NCI-H2171 treated with DMSO at 0.1 percent for 48 hours (cell line): ENCODE data around the gene RTN4IP1.
"Not testable (repeated sequence)": the region's sequence is repeated elsewhere in the genome, so short reads cannot be mapped to it uniquely, and the experiment has no call there.

Experiments
- DNase-seq: peaks from one replicate; lab custom pipeline; 2025; lab: John Stamatoyannopoulos, UW

The RTN4IP1 gene

DNA sequence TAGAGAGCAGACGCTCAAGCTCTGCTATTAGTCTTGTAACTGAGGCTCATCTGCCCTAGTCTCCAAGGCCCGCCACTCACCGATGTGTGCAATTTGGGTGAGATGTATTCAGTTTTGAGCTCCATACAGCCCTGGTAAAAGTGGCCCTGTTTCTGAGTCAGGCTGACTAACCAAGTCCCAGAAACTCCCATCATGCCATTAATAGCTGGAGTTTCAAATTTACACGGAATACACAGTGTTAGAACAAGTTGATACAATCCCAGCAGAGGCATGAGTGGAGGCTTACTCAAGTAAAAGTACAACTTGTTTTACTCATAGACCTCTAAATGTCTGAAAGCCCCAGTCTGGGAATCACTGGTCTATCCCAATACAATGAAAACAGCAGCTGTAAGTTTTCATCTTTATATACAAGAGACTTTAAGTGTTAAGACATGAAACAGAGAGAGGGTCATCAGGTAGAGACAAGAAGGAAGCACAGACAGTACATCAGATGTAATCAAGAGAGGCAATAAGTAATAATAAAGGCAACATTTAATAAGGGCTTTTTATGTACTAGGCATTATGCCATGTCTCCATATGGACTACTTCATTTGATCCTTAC lies 42.4 kb downstream of the RTN4IP1 start:
- no peak for DNase-seq

GRCh38 chr6:106581468-106581867 lies 47.8 kb downstream of the RTN4IP1 start:
- no peak for DNase-seq

DNA sequence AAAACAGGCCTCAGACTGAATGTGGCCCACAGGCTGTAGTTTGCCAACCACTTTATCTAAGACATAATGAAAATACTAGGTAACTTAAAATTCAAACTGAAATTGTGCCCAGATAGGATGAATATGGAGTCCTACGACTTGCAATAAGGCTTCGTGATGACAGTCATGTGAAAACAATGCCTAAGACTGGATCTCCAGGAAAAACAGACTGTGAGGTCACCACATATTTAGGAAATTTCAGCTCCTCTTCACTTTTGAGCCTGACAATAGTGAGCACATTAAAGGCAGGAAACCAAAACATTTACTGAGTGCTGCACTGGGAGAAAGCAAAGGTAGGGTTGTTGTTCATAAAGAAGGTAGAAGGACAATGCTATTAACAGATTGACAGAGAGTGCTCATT lies 50.0 kb downstream of the RTN4IP1 start:
- DNase-seq: no peak

- no peak for DNase-seq
Observed at GRCh38 chr6:106574741-106575458, 54.4 kb downstream of the RTN4IP1 start.

GRCh38 chr6:106572875-106573585 lies 56.3 kb downstream of the RTN4IP1 start:
- no peak for DNase-seq

- DNase-seq: no peak
Observed at GRCh38 chr6:106572436-106572835, 56.9 kb downstream of the RTN4IP1 start.

- DNase-seq: no peak
Observed at GRCh38 chr6:106569428-106569827, 59.9 kb downstream of the RTN4IP1 start.

DNA sequence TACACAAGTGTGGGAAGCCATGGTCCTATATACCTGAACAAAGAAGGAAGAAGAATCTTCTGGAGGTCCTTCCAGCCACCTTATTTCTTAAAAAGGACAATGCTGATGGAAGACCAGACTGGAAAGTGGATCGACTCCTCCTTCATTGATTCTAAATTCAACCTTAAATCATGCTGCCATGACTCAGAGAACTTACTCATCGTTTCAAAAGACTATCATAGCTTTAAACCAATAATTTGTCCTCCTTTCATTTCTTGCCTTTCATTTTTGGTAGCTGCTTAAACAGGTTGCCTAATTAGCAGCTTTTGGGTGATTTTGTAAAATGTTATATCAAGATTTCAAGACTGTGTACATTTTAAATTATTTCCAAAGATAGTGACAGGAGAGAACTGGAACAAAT lies 60.8 kb downstream of the RTN4IP1 start:
- DNase-seq: no peak

DNA sequence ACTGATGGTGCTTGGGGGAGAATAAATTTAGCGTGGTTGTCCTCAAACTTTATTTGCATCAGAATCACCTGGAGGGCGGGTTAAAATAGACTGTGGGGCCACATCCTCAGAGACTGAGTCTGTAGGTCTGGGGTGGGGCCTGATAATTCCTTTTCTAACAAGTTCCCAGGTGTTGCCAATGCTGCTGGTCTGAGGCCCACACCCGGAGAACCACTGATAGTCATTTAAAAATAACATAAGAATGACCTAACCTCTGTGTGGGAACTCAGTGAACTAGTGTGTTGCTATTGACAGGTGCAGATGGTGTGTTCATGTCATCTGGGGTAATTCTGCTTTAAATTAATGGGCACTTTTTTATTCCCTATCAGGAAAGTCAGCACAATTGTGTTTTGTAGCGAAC lies 64.8 kb downstream of the RTN4IP1 start:
- no peak for DNase-seq

DNA sequence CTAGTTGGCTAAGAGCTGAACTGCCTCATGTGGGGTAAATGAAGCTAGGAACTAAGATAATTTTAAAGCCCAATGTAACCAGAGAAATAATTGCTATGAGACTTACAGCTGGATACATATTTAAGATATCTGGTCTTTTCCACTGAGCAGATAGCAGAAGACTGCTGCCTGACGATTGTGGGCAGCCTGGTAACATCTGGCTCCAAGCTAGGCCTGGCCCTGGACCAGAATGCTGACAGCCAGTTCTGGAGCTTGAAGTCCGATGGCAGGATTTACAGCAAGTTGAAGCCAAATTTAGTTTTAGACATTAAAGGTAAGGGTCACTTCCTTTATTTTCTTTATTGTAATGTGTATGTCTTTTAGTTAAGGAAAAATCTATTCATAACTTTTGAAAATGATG lies 65.7 kb downstream of the RTN4IP1 start:
- DNase-seq: no peak

GRCh38 chr6:106561686-106562405 lies 67.5 kb downstream of the RTN4IP1 start:
- no peak for DNase-seq

DNA sequence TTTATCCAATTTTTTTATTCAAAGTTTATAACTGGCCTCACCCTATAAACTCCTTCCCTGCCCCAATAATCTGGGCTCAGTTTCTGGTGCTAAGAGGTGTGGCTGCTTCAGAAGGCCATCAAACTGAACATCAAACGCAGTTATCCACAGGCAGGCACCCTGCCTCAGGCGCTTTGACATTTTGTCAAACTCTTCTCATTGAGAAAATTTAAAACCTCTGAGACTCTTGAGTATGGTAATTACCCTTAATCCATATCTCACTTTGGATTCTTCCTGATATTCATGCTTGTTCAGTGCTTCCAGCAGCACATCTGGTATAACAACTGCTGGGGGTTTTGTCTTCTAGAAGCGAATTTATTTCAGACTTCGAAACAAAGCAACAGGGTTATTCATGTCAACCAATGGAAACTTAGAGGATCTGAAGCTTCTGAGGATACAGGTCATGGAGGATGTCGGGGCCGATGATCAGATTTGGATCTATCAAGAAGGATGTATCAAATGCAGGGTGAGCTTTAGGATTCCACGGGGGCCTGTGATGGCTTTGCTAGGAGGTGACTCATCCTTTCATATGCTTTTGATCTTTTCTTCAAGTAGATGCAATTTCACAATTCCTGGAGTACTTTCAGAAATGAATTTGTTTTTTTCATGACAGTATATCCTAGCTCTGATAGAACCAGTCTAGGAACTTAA lies 68.2 kb downstream of the RTN4IP1 start:
- DNase-seq: no peak

DNA sequence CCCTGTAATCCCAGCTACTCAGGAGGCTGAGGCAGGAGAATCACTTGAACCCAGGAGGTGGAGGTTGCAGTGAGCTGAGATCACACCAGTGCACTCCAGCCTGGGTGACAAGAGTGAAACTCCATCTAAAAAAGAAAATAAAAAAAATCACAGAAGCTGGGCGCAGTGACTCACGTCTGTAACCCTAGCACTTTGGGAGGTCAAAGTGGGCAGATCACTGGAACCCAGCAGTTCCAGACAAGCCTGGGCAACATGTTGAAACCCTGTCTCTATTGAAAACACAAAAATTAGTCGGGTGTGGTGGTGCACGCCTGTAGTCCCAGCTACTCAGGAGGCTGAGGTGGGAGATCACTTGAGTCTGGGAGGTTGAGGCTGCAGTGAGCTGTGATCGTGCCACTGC lies 69.6 kb downstream of the RTN4IP1 start:
- DNase-seq: not testable (repeated sequence)

DNA sequence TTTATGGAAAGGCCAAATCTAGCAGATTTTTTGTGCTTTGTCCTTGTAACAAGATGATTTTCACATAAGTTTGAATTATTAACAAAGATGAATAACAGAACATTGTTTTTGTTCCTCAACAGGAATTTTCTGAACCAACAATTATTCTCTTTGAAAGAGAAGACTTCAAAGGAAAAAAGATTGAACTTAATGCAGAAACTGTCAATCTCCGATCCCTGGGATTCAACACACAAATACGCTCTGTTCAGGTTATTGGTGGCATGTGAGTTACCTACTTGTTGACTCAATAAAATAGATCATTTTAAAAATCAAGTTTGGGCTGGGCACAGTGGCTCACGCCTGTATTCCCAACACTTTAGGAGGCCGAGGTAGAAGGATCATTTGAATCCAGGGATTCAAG lies 70.9 kb downstream of the RTN4IP1 start:
- DNase-seq: no peak

DNA sequence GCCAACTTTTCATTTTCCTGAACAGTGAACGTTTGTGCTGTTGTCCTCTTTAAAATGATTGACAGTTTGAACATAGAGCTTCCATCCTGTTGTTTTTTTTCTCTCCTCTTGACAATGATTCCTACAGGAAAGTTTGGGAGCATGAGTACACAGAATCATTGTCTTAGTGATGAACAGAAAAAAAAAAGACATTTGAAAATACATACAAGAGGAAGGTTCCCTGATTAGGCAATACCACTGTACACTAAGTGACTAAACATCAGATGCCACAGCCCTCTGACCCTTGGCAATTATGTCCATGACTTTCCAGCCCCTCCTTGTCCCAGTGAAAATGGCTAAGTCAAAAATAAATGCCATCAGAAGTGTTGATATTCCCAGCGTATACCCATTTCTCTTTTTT lies 71.5 kb downstream of the RTN4IP1 start:
- DNase-seq: no peak

DNA sequence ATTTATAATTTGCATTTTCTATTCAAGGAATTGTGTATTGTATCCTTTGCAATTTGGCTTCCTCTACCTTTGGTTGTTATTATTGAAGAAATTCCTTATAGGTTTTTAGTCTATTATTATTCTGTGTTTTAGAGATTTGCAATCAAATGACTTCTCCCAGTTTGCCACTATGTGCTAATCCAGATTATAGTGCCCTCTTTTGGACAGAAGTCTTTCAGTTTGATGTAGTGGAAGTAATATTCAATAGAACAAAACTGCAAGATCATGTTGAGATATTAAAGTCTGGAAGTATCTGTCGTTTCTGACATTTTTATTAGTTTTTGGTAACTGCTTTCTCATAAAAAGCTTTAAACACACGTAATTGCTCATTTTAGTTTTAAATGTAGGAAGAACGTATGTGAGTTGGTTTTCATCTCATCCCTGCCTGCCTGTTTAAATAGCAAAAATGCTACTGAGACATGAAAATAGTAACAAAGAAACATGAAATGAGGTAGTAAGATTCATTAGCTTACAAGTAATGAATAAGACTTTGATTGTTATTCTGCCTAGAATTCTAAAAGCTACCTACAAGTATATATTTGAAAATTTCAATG lies 72.8 kb downstream of the RTN4IP1 start:
- DNase-seq: no peak

GRCh38 chr6:106555767-106556166 lies 73.5 kb downstream of the RTN4IP1 start:
- no peak for DNase-seq

DNA sequence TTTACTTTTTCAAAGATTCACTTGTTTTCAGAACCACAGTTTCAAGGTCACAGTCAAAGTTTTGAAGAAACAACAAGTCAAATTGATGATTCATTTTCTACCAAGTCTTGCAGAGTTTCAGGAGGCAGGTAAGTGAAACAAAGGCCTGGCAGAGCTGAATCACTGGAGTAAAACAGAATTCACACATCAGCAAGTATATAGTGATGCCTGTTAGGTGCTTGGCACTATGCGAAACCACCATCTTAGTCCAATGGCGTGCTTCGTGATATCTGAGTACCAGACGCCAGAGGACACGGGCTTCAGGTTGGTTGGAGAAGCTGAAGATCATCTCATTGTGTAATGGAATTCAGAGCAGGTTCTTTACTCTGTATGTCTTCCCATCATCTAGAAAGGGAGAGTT lies 75.9 kb downstream of the RTN4IP1 start:
- no peak for DNase-seq

DNA sequence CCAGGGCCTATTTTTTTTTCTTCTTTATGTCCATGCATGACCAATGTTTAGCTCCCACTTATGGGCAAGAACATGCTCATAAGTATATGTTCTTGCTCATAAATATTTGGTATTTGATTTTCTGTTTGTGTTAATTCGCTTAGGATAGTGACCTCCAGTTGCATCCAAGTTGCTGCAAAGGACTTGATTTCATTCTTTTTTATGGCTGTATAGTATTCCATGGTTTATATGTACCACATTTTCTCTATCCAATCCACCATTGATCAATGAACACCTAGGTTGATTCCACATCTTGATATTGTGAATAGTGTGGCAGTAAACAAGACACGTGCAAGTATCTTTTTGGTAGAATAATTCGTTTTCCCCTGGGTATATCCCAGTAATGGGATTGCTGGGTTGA lies 78.1 kb downstream of the RTN4IP1 start:
- no peak for DNase-seq

- peak; percentile 17 for DNase-seq
Observed at GRCh38 chr6:106549521-106549920, 79.8 kb downstream of the RTN4IP1 start.

DNA sequence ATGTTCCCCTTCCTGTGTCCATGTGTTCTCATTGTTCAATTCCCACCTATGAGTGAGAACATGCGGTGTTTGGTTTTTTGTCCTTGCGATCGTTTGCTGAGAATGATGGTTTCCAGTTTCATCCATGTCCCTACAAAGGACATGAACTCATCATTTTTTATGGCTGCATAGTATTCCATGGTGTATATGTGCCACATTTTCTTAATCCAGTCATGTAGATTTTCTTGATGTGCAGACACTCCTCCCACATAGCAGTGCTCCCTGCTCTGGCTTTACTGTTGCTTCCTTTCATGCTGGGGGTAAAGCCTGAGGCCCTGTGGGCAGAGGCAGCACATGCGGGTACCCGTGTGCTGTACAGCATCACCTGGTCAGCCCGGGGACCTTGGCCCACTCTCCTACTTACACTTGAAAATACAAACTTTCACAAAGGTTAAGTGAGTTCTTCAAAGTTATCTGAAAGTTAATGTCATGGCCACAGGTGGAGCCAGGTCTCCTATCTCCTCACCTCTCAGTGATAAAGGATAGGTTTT lies 80.3 kb downstream of the RTN4IP1 start:
- not testable (repeated sequence) for DNase-seq
